Pancreas (tissue), 8 donors: ENCODE data around the gene OR7C2. TPM values are rescaled to one million over a fixed set of nuclear protein-coding genes. Genes with fewer than 3 reads are reported as not detected.

Experiments used
- polyA plus RNA-seq, 2 donors: library from polyadenylated mRNA; stranded (reverse); fragments of 200-250 nt; gene quantifications; one replicate each; pipeline ENCODE4 v1.2.3, GENCODE V29; 2013
- total RNA-seq, 6 donors: library from RNA; stranded (reverse); fragmentation: NEBNext Ultra II Directional in 4 of 6; extraction: Animal tissue kit (Norgen Biotek cat#: 25700) in 4 of 6; gene quantifications; one replicate each; pipeline versions ENCODE4 v1.2.1 to v1.2.4, GENCODE V29; 2021 to 2023
- donor health status: healthy with polysubstance abuse.
- donor health status: DM: no; HTN: no; CAD: no; lungs with moderate emphysema.
- donor health status: DM: no; HTN: no; CAD: no.
- donor health status: Bipolar disorder and iron deficiency.
- donor health status: DM: yes; HTN: yes; CAD: no.
- donor health status: DM: no; HTN: no; CAD: no.
- donor health status: DM: no; HTN: no; CAD: no.
- donor health status: DM: yes; HTN: yes; CAD: no.

The OR7C2 gene
- total and polyA plus RNA-seq, 8 donors = not detected

Other genes with a start within 250 kb of the OR7C2 start
- 1 to 10 TPM in 2 of 6 donors, under 1 TPM in 4; 0.31 to 4.5 (median 0.83) TPM for gene ADGRE2, start 162.9 kb upstream of the OR7C2 start, total RNA-seq
- under 1 TPM; 0.31 to 0.65 TPM for gene ADGRE2, start 162.9 kb upstream of the OR7C2 start, polyA plus RNA-seq
- not detected for gene OR7A5, start 106.3 kb upstream of the OR7C2 start, total RNA-seq
- not detected for gene OR7A5, start 106.3 kb upstream of the OR7C2 start, polyA plus RNA-seq
- gene OR7C1, start 106.3 kb upstream of the OR7C2 start, total RNA-seq = under 1 TPM in 1 of 6 donors, not detected in 5; 0.03 TPM
- gene OR7C1, start 106.3 kb upstream of the OR7C2 start, polyA plus RNA-seq = not detected
- gene OR7A10, start 92.6 kb upstream of the OR7C2 start, total RNA-seq = not detected
- not detected for gene OR7A10, start 92.6 kb upstream of the OR7C2 start, polyA plus RNA-seq
- not detected for gene OR7A17, start 55.4 kb upstream of the OR7C2 start, total RNA-seq
- not detected for gene OR7A17, start 55.4 kb upstream of the OR7C2 start, polyA plus RNA-seq
- under 1 TPM in 2 of 6 donors, not detected in 4; 0.15 to 0.38 TPM for gene SLC1A6, start 38.4 kb downstream of the OR7C2 start, total RNA-seq
- gene SLC1A6, start 38.4 kb downstream of the OR7C2 start, polyA plus RNA-seq = under 1 TPM in 1 of 2 donors, not detected in 1; 0.23 TPM
- gene CASP14, start 108.0 kb downstream of the OR7C2 start, total RNA-seq = under 1 TPM in 3 of 6 donors, not detected in 3; 0.14 to 0.25 (median 0.14) TPM
- gene CASP14, start 108.0 kb downstream of the OR7C2 start, polyA plus RNA-seq = under 1 TPM; 0.04 to 0.73 TPM
- gene OR1I1, start 140.7 kb downstream of the OR7C2 start, total RNA-seq = not detected
- not detected for gene OR1I1, start 140.7 kb downstream of the OR7C2 start, polyA plus RNA-seq
- gene SYDE1, start 165.9 kb downstream of the OR7C2 start, total RNA-seq = 1 to 10 TPM; 2.5 to 5.2 (median 3.3) TPM
- 1 to 10 TPM; 5.8 to 6.1 TPM for gene SYDE1, start 165.9 kb downstream of the OR7C2 start, polyA plus RNA-seq